NCI-H2196 treated with DMSO at 0.1 percent for 48 hours (cell line): ENCODE measurements around the gene P2RY2.
"Not testable (repeated sequence)": the region's sequence is repeated elsewhere in the genome, so short reads cannot be mapped to it uniquely, and the experiment has no call there.

Experiments
- DNase-seq: peaks from one replicate; lab custom pipeline; 2025; ENCODE audit not compliant: unreplicated experiment; lab: John Stamatoyannopoulos, UW

Gene P2RY2

GRCh38 chr11:73265278-73265810 lies 47.3 kb downstream of the P2RY2 start:
- no peak for DNase-seq

GRCh38 chr11:73265853-73266645 lies 48.0 kb downstream of the P2RY2 start:
- no peak for DNase-seq

- DNase-seq, result no peak
These were observed 48.6 kb downstream of the P2RY2 start for GRCh38 chr11:73266646-73267020.

GRCh38 chr11:73267122-73267846 lies 49.2 kb downstream of the P2RY2 start:
- DNase-seq, result no peak

DNA sequence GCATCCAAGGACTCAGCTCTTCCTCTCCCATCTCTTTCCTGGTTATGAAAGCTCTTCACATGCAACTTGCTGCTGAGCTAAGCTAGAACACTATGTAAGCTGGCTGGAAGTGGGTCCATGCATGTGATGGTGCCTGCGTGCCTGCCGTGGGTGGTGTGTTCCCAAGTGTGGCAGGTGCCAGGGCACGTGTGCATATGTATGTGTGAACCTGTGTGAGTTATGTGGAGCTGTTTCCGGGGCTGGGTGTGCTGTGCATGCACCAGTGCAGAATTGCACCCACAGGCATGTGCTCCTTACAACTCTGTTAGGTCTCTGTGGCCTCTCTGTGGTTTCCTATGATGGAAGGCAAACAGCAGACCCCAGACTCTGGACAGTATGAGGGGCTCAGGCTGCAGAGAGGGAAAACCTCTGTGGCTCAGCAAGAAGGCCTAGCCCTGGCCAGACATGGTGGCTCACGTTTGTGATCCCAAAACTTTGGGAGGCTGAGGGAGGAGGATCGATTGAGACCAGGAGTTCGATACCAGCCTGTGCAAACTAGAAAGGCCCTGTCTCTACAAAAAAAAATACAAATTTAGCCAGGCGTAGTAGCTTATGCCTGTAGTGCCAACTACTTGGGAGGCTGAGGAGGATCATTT lies 49.9 kb downstream of the P2RY2 start:
- DNase-seq, result no peak

DNA sequence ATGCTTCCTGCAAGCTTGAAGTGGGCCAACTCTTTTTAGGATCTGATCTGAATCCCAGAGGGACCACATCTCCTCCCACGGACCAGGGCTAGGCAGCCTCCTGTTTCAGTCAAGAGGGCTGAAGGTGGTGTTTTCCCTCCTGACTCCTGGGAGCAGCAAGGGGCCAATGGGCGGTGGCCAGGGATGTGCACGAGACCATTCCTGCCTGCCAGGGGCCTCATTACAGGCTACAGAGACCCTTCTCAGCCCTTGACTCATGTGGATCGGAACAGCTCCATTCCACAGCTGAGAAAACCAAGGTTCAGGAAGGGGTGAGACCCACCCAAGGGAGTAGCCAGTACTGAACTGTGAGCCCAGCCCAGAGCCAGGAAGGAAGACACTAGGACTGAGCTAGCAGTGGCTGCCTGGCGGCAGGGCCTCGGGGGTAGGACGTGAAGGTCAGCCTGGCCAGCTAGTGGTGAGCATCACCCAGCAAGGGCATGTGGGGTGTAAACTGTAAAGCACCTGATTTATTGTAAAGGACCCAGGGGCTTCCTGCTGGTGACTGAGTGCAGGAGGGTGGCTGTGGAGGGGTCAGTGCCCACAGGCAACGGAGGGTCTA lies 50.7 kb downstream of the P2RY2 start:
- no peak for DNase-seq

- DNase-seq, result no peak
These were observed 51.5 kb downstream of the P2RY2 start for GRCh38 chr11:73269459-73270015.

DNA sequence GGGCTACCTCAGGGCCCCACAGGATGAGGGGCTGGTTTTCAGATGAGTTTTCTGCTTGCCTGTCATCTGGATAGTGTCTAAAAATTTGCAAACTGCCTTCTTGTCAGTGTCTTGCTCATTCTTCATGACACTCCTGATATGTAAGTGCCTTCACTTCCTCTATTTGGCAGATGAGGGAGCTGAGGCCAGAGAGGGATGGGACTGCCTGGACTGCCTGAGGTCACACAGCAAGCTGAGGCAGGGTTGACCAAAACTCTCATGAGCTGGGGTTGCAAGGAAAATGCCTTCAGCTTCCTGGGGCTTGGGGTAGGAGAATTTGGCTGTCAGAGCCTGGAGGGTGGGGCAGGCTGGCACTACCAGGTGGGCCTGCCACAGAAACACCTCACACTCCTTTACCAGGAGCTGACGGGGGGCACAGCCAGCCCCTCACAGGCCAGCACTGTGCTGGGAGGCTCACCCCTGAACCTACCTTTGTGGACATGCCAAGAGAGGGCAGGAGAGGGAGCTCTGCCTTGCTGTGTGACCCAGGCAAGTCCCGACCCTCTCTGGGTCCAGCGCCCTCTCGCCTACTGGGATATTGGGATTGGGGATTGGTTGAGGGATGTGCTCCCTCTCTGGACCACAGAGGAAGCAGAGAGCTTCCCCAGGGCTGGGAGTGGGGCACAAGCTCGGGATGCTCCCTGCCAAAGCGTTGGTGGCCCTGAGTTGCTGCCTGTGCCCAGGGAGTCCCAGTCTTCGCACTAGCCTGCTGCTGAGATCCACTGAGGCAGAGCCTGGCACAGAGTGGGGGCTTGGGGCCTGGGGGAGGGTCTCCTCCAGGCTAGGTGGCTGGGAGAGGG lies 52.2 kb downstream of the P2RY2 start:
- no peak for DNase-seq

DNA sequence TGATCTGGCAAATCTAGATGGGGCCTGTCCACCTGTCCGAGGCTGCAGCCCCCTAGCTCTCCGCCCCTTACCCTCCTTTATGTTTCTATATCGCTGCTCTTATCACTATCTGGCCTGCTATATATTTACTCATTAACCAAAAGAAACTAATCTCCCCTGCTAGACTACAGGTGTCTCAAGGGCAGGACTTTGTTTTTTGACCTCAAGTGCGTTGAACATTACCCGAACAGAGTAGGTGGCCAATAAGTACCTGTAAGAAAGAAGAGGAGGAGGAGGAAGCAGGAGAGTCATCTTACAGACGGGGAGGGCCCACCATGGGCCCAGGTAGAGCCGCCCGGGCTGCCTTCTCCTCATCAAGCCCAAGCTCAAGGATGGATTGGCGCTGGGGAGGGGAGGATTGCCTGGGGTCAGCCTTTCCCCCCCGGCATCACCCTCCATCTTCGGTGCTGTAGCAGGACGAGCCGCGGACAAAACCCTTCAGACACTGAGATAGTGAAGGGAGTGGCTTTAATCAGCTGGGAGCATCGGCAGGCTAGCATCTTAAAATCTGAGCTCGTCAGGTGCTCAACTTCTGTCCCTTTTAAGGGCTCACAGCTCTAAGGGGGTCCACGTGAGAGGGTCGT lies 52.9 kb downstream of the P2RY2 start:
- no peak for DNase-seq

- not testable (repeated sequence) for DNase-seq
These were observed 53.4 kb downstream of the P2RY2 start for GRCh38 chr11:73271478-73271865.

DNA sequence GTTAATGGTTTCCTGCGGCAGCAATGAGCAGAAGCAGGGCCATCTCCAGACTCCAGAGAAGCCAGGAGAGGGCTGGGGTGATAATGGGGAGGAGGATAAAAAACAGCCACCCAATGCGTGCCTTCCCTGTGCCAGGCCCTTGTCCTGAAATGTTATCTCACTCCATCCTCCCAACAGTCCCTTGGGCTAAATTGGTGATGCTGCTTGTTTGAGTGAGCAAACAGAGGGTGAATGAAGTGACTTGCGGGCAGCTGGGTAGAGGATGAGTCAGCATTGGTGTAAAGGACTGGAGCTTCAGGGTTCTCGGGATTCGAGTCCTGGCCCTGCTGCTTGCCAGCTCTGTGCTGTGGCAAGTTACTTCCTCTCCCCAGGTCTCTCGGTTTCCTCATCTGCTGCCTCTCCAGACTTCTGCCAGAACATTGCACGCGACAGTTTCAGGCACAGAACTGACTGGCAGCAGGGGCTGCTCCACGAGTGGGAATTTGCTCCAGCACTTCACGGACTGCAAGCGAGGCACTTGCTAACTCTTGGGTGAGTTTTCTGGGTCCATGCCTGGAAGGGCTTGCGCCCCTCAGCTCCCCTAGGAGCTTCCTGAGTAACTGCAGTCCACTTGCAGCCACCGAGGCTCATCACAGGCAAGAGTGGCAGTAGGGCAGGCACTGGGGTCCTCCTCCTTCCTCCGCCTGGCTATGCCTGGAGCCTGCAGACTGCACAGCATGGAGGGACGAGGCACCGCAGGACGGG lies 54.0 kb downstream of the P2RY2 start, which contains the start of gene P2RY6:
Gene P2RY6, plus strand, starts transcription at position 403 of the 744 bp plus-strand sequence. CDS start 24,181 bp downstream, outside the sequence.
- peak; percentile 20 for DNase-seq

GRCh38 chr11:73272680-73273038 lies 54.6 kb downstream of the P2RY2 start:
- DNase-seq, result no peak

DNA sequence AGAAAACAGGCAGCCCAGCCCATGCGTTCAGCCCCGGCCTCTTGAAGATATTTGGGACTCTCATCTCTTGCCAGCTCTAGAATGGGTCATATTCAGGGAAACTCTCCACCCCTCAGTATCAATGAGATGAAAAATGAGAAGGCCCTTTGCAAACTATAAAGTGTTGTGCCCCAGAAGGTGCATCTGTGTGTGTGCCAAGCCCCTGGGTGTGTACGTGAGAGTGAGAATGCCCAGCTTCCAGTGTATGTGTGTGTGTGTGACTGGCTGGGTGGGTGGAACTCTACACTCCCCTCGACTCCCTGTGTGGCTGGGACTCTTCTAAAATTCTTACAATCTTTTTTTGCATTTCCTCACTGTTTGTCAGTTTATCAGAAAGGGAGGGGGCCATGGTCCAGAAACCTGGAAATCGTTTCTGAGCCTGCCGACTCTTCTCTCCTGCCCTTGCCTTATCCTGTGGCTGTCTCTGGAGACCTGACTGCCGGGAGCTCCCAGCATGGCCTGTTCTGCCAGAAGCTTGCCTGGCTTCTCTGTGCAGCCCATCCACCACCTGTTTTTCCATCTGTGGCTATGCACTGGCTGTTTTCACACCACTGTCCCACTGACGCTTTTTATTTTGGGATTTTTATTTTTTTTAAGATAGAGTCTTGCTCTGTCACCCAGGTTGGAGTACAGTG lies 55.3 kb downstream of the P2RY2 start:
- DNase-seq, result no peak

- not testable (repeated sequence) for DNase-seq
These were observed 56.1 kb downstream of the P2RY2 start for GRCh38 chr11:73274191-73274590.

GRCh38 chr11:73274722-73275380 lies 56.8 kb downstream of the P2RY2 start:
- DNase-seq, result no peak

- no peak for DNase-seq
These were observed 57.3 kb downstream of the P2RY2 start for GRCh38 chr11:73275381-73275750.

DNA sequence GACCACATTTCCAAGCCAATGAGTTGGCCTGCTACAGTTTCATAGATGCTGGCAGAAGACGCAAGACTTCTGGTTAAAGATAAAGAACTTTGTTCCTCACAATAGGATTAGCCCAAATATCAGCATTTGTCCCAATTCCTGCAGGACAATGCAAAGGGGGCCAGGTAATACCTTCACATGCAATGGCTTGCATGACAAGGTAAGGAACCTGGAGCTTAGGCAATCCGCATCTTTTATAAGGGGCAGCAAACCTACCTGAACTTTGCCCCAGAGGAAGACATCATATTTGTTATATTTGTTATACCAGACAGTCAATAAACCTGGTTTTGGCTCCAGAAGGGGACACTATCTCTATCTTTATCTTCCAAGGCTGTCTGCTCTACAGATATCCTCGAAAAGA lies 59.4 kb downstream of the P2RY2 start:
- DNase-seq, result no peak

GRCh38 chr11:73280626-73281025 lies 62.5 kb downstream of the P2RY2 start:
- DNase-seq, result no peak
